Mesendoderm (in vitro differentiated cells): ENCODE measurements around the gene FBXO22.
"Not testable (repeated sequence)": the region's sequence is repeated elsewhere in the genome, so short reads cannot be mapped to it uniquely, and the experiment has no call there.

Experiments used
- DNase-seq: peaks from one replicate; pipeline ENCODE4 v3.0.0; 2013
- H2AK5ac ChIP-seq: 2 replicates; pipeline ENCODE4 v1.6.1; 2013; ENCODE audit warnings: low read length, inconsistent platforms
- H2BK120ac ChIP-seq: 2 replicates; pipeline ENCODE4 v1.6.1; 2013; ENCODE audit warnings: low read depth, mild to moderate bottlenecking, low read length, moderate library complexity, mixed read lengths
- H2BK15ac ChIP-seq: replicated peaks from 2 replicates; pipeline ENCODE4 v1.6.1; 2013; ENCODE audit warnings: low read depth, mild to moderate bottlenecking, moderate library complexity
- H2BK5ac ChIP-seq: 2 replicates; pipeline ENCODE4 v1.6.1; 2013; ENCODE audit warnings: low read length, inconsistent platforms
- H3K18ac ChIP-seq: 2 replicates; pipeline ENCODE4 v1.6.1; 2013; ENCODE audit warnings: mild to moderate bottlenecking, low read length, mixed read lengths
- H3K23ac ChIP-seq: one replicate; pipeline ENCODE4 v1.6.1; 2013; ENCODE audit warnings: low read length
- H3K27ac ChIP-seq: 2 replicates; pipeline ENCODE4 v1.5.1; 2013; ENCODE audit warnings: low read depth, mild to moderate bottlenecking, inconsistent platforms, low read length, moderate library complexity
- H3K27me3 ChIP-seq: 2 replicates; pipeline ENCODE4 v1.6.1; 2013; ENCODE audit warnings: low read length, control low read depth, mild to moderate bottlenecking, inconsistent platforms; ENCODE audit not compliant: insufficient read depth, poor library complexity
- H3K36me3 ChIP-seq: 2 replicates; pipeline ENCODE4 v1.6.1; 2013; ENCODE audit warnings: low read length, inconsistent platforms; ENCODE audit not compliant: control insufficient read depth, insufficient read depth
- H3K4ac ChIP-seq: one replicate; pipeline ENCODE4 v1.6.1; 2013; ENCODE audit warnings: low read depth, mild to moderate bottlenecking, low read length, moderate library complexity
- H3K4me1 ChIP-seq: 2 replicates; pipeline ENCODE4 v1.6.1; 2013; ENCODE audit warnings: low read depth, low read length, inconsistent platforms; ENCODE audit not compliant: control insufficient read depth
- H3K4me2 ChIP-seq: 2 replicates; pipeline ENCODE4 v1.6.1; 2013; ENCODE audit warnings: low read length
- H3K4me3 ChIP-seq: 2 replicates; pipeline ENCODE4 v1.5.1; 2013; ENCODE audit warnings: mild to moderate bottlenecking, low read length
- H3K56ac ChIP-seq: one replicate; pipeline ENCODE4 v1.6.1; 2013; ENCODE audit warnings: low read length
- H3K79me1 ChIP-seq: 2 replicates; pipeline ENCODE4 v1.6.1; 2013; ENCODE audit warnings: low read length, inconsistent platforms
- H3K79me2 ChIP-seq: 2 replicates; pipeline ENCODE4 v1.6.1; 2013; ENCODE audit warnings: mild to moderate bottlenecking, low read length; ENCODE audit not compliant: control insufficient read depth, insufficient read depth
- H3K9ac ChIP-seq: 2 replicates; pipeline ENCODE4 v1.6.1; 2013; ENCODE audit warnings: low read length, inconsistent platforms
- H4K5ac ChIP-seq: one replicate; pipeline ENCODE4 v1.6.1; 2013; ENCODE audit warnings: low read length
- H4K8ac ChIP-seq: one replicate; pipeline ENCODE4 v1.6.1; 2013; ENCODE audit warnings: low read depth, mild to moderate bottlenecking, control low read depth, low read length, moderate library complexity
- WGBS: extraction: QIAGEN DNeasy Blood & Tissue Kit; methylation state at CpG from one replicate; pipeline ENCODE4 v1.1.7; 2013; ENCODE audit warnings: low lambda C conversion rate, missing lambda C conversion rate; ENCODE audit not compliant: insufficient coverage; ENCODE audit errors: extremely low coverage; 5-methylcytosine and 5-hydroxymethylcytosine counted together

Gene FBXO22

DNA sequence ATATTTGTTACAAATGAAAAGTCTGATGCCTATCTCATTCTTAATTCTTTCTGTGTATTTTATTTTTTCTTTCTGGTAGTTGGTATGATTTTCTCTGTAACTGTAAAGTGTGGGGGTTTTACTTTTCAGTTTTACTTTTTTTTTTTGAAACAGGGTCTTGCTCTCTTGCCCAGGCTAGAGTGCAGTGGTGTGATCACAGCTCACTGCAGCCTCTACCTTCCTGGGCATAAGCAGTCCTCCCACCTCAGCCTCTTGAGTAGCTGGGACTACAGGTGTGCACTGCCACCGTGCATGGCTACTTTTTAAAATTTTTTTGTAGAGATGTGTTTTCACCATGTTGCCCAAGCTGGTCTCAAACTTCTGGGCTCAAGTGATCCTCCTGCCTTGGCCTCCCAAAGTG, 37.6 kb upstream of the FBXO22 start:
- not testable (repeated sequence) for H4K5ac ChIP-seq, DNase-seq, H2BK15ac ChIP-seq, H3K23ac ChIP-seq, H2BK5ac ChIP-seq, H3K27me3 ChIP-seq, H3K27ac ChIP-seq, H3K56ac ChIP-seq, H3K4me2 ChIP-seq, H3K18ac ChIP-seq, H3K4ac ChIP-seq, H3K79me1 ChIP-seq, H3K36me3 ChIP-seq, H3K9ac ChIP-seq, H2BK120ac ChIP-seq, H4K8ac ChIP-seq, H3K4me1 ChIP-seq, H3K4me3 ChIP-seq, H2AK5ac ChIP-seq, H3K79me2 ChIP-seq
- no CpG with 5 or more reads among the region's 1 CpG for WGBS

DNA sequence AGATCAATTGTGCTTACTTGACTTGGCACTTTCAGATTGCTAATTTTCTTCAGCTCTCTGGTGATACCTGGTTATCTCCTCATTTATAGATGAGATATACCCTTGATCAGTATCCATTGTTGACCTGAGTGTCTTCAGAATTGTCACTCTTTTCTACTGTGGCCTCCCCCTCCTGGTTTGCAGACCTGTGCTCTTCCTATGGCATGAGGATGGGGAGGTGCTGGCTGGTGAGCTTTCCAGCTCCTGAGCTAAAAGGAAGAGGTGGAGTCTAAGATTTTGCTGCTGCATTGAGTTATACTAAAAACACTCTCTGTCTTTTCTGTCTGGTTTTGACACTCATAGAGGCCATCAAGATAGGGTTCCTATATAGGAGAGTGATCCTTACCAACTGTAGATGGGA, 36.8 kb upstream of the FBXO22 start:
- Histone ChIP-seq H3K36me3 (no peaks in the 10 kb centered on the region), H3K56ac (no peak overlapping the region), H3K4me3 (no peak overlapping the region), H4K8ac (no peak overlapping the region), H3K9ac (no peak overlapping the region), H3K27ac (no peak overlapping the region), H2BK120ac (no peak overlapping the region), H3K79me1 (peaks cover 3% of the 10 kb centered on the region), H2BK15ac (no peak overlapping the region), H2BK5ac (no peak overlapping the region), H3K4me2 (no peak overlapping the region), H3K23ac (no peak overlapping the region), H3K79me2 (no peaks in the 10 kb centered on the region), H3K27me3 (no peaks in the 10 kb centered on the region), H3K4ac (no peak overlapping the region), H3K18ac (no peak overlapping the region), H2AK5ac (no peak overlapping the region), H3K4me1 (no peaks in the 10 kb centered on the region), H4K5ac (no peak overlapping the region)
- peak; percentile 42 for DNase-seq

DNA sequence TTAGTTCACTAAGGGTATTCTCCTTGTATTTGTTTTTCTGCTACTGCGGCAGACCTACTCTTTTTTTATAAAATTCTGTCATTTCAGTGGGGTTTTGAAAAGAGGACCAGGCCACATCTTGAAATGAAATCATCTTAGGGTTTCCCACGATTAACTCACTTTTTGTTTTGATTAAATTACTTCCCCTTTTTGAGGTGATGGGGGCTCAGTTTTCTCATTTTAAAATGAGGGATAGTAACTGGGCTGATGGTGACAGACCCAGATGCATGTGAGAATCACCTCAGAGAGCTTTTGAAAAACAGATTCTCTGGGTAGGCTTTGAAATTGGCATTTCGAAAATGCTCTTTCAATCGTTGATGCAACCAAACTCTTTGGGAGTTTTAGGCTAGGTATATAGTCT, 36.2 kb upstream of the FBXO22 start:
- H3K18ac ChIP-seq = no peak overlapping the region
- DNase-seq = no peak
- peaks cover 2% of the 10 kb centered on the region for H3K79me1 ChIP-seq
- H3K27ac ChIP-seq = no peak overlapping the region
- H2BK120ac ChIP-seq = no peak overlapping the region
- no peaks in the 10 kb centered on the region for H3K36me3 ChIP-seq
- H2BK15ac ChIP-seq = no peak overlapping the region
- no peak overlapping the region for H3K23ac ChIP-seq
- H2BK5ac ChIP-seq = no peak overlapping the region
- no peak overlapping the region for H4K8ac ChIP-seq
- no peak overlapping the region for H3K56ac ChIP-seq
- no CpG with 5 or more reads among the region's 4 CpGs for WGBS
- H3K9ac ChIP-seq = no peak overlapping the region
- H2AK5ac ChIP-seq = no peak overlapping the region
- H3K4ac ChIP-seq = no peak overlapping the region
- H3K4me2 ChIP-seq = no peak overlapping the region
- no peaks in the 10 kb centered on the region for H3K27me3 ChIP-seq
- no peaks in the 10 kb centered on the region for H3K4me1 ChIP-seq
- H4K5ac ChIP-seq = no peak overlapping the region
- no peaks in the 10 kb centered on the region for H3K79me2 ChIP-seq
- H3K4me3 ChIP-seq = no peak overlapping the region

DNA sequence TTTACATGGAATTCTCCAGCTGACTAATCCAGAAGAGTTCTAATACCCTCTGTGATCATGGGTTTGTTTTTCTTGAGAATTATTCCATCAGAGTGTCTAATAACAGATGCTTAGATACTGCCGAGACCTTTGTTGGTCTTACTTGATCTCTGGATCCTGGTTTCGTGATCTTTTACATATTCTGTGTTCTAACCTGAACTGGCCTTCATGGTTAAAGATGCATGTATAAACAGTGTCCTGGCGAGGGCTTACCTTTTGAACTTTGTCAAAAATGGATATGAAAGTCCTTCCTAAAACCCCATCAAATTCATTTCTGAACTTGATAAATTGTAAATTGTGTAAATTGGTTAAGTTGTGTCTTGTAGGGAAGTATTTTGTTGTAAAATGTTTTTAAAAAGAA, 35.7 kb upstream of the FBXO22 start:
- Histone ChIP-seq H3K4me2 (no peak overlapping the region), H3K4ac (no peak overlapping the region), H2BK120ac (no peak overlapping the region), H3K27me3 (no peaks in the 10 kb centered on the region), H4K5ac (no peak overlapping the region), H3K36me3 (no peaks in the 10 kb centered on the region), H3K79me2 (no peaks in the 10 kb centered on the region), H3K56ac (no peak overlapping the region), H3K4me3 (no peak overlapping the region), H2AK5ac (no peak overlapping the region), H2BK5ac (no peak overlapping the region), H3K79me1 (peaks cover 2% of the 10 kb centered on the region), H3K18ac (no peak overlapping the region), H3K4me1 (no peaks in the 10 kb centered on the region), H3K27ac (no peak overlapping the region), H4K8ac (no peak overlapping the region), H2BK15ac (no peak overlapping the region), H3K9ac (no peak overlapping the region), H3K23ac (no peak overlapping the region)
- DNase-seq = no peak
- WGBS = no CpG with 5 or more reads among the region's 3 CpGs

DNA sequence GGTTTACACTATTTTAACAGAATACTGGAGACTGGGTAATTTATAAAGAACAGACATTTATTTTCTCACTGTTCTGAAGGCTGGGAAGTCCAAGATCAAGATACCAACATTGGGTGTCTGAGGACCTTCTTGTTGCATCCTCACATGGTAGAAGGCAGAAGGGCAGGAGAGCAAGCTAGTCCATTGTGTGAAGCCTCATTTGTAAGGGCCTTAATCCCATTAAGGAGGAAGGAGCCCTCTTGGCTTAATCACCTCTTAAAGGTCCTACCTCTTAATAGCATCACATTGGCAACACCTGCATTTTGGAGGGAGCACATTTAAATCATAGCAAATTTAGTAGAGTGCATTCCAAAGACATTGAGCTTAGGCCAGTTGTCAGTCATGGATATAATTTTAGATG, 34.2 kb upstream of the FBXO22 start:
- H3K79me1 ChIP-seq = peaks cover 2% of the 10 kb centered on the region
- H3K4me3 ChIP-seq = no peak overlapping the region
- no peak overlapping the region for H3K18ac ChIP-seq
- no peak overlapping the region for H3K4me2 ChIP-seq
- no peak overlapping the region for H2BK5ac ChIP-seq
- no peaks in the 10 kb centered on the region for H3K36me3 ChIP-seq
- H3K9ac ChIP-seq = no peak overlapping the region
- no peak overlapping the region for H3K27ac ChIP-seq
- H2BK15ac ChIP-seq = no peak overlapping the region
- no peak overlapping the region for H2BK120ac ChIP-seq
- H2AK5ac ChIP-seq = no peak overlapping the region
- no peaks in the 10 kb centered on the region for H3K79me2 ChIP-seq
- no peak overlapping the region for H4K8ac ChIP-seq
- no peak overlapping the region for H3K56ac ChIP-seq
- no peak overlapping the region for H3K4ac ChIP-seq
- DNase-seq = peak; percentile 51
- no peaks in the 10 kb centered on the region for H3K27me3 ChIP-seq
- no peaks in the 10 kb centered on the region for H3K4me1 ChIP-seq
- no peak overlapping the region for H3K23ac ChIP-seq
- no peak overlapping the region for H4K5ac ChIP-seq

DNA sequence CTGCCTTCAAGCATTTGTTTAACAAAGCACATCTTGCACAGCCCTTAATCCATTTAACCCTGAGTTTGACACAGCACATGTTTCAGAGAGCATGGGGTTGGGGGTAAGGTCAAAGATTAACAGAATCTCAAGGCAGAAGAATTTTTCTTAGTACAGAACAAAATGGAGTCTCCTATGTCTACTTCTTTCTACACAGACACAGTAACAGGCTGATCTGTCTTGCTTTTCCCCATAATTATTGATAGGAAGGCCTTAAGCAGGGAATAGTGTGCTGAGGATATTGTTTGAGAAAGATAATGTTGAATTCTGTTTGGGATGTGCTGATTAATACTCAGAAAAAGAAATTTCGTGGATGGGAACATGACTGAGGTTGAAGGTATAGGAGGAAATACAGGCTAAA, 32.1 kb upstream of the FBXO22 start:
- H3K27me3 ChIP-seq, H3K4me3 ChIP-seq, H2BK5ac ChIP-seq, H3K79me1 ChIP-seq, H3K27ac ChIP-seq, H4K8ac ChIP-seq, H3K79me2 ChIP-seq, H3K9ac ChIP-seq, H3K18ac ChIP-seq, H3K4me1 ChIP-seq, H3K23ac ChIP-seq, H3K4me2 ChIP-seq, DNase-seq, H4K5ac ChIP-seq, H2BK120ac ChIP-seq, H3K56ac ChIP-seq, H3K36me3 ChIP-seq, H2AK5ac ChIP-seq, H2BK15ac ChIP-seq, H3K4ac ChIP-seq: not testable (repeated sequence)
- 100% methylated on average over 1 of the region's 1 CpG for WGBS
